Measurements from ENCODE around the gene GRM4. TPM values are rescaled to one million over a fixed set of nuclear protein-coding genes. Genes with fewer than 3 reads are reported as not detected.

GRM4 gene
- total and polyA plus RNA-seq, 10 donors: 0.02 to 0.26 (median 0.09) TPM; not detected in 3

DNA sequence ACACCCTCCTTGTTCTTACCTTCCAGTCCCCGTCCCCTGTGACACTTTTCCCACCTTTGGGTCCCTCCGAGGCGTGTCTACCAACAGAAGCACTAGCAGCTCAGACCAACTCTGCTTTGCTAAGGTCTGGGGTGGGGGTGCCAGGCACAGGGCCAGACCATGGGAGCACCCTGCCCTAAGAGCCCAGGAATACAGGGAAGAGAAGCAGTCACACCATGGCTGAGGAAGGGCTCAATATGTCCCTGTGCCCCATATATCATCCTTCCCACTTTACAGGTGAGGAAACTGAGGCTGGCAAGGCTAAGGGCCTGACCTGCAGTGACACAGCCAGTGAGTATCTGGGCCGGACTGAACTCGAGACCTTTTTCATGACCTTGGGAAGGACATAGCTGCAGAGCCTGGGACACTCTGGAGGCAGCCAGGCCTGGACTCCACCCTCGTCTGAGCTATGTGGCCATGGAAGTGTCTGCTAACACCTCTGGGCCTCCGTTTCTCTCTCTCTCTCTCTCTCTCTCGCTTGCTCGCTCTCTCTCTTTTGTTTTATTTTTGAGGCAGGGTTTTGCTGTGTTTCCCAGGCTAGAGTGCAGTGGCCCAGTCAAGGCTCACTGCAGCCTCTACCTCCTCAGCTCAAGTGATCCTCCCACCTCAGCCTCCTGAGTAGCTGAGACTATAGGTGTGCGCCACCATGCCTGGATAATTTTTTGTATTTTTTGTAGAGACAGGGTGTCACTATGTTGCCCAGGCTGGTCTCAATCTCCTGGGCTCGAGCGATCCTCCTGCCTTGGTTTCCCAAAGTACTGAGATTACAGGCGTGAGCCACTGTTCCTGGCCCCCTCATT is 156.7 kb downstream of the GRM4 start:
- Histone ChIP-seq H3K4me3 (no peak overlapping the region), H3K9me3 (no peaks in the 10 kb centered on the region), H3K27me3 (replicated peaks in 1 of 7) (peaks cover 0 to 14% (median 0%) of the 10 kb centered on the region in 7 donors), H3K27ac (no peak overlapping the region), H3K36me3 (no peaks in the 10 kb centered on the region), H3K4me1 (no peaks in the 10 kb centered on the region)
- WGBS, 5 donors: 79 to 85% (median 84%) methylated on average over 13 of the region's 13 CpGs
- TF ChIP-seq POLR2AphosphoS5 (IDR thresholded peaks at IDR 0.05): no peak
- TF ChIP-seq POLR2A (IDR thresholded peaks at IDR 0.05): no peak
- TF ChIP-seq, protein P1, sequence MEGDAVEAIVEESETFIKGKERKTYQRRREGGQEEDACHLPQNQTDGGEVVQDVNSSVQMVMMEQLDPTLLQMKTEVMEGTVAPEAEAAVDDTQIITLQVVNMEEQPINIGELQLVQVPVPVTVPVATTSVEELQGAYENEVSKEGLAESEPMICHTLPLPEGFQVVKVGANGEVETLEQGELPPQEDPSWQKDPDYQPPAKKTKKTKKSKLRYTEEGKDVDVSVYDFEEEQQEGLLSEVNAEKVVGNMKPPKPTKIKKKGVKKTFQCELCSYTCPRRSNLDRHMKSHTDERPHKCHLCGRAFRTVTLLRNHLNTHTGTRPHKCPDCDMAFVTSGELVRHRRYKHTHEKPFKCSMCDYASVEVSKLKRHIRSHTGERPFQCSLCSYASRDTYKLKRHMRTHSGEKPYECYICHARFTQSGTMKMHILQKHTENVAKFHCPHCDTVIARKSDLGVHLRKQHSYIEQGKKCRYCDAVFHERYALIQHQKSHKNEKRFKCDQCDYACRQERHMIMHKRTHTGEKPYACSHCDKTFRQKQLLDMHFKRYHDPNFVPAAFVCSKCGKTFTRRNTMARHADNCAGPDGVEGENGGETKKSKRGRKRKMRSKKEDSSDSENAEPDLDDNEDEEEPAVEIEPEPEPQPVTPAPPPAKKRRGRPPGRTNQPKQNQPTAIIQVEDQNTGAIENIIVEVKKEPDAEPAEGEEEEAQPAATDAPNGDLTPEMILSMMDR (IDR thresholded peaks at IDR 0.05 in 8 of 11, conservative IDR thresholded peaks at IDR 0.05 in 3 of 11): no peak
- peak; percentile 13 for DNase-seq
- intact Hi-C loops (cut with DNase I; ENCODE audit: low total_unique reads): no loop called here

DNA sequence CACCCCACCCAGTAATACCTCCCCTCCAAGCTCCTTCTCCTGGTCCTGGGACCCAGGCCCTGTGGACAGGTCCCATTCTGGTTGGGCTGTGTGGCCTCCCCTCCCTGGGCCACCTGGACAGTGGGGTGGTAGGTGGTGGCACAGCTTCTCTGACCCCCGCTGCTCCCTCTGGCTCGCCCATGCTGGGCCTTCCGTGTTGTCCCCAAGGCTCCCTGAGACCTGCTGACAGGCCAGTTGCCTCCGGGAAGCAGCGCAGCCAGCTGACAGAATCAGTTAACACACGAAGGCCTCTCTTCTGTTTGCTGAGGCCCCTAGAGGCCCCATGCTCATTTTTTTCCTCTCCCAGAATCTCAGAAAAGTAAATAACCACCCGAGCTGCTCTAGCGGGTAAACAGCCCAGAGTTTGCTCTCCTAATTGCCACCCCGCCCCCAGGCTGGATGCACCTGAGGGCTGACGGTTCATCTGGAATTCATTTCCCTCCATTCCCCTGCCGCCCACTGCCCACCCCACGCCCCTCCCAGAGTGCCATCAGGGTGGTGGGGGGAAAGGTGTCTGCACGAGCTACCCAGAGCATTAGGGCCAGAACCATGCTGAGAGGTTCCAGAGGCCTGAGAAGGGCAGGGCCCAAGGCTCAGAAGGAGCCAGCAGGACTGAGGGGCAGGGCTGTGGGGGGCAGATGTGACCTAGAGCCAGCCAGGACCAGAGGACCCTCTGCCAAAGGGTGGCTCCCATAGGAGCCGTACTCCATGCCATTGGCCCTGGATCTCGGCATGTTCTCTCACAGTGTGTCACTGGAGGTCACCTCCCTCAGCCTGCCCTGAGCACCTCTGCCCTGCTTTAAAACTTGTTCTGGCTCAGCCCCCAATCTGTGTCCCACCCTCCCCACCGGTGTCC is 157.5 kb downstream of the GRM4 start:
- Histone ChIP-seq H3K4me1 (peaks cover 0 to 2% (median under 1%) of the 10 kb centered on the region in 6 donors), H3K9me3 (no peaks in the 10 kb centered on the region), H3K36me3 (no peaks in the 10 kb centered on the region), H3K27me3 (replicated peaks in 1 of 7) (peaks cover 0 to 9% (median 0%) of the 10 kb centered on the region in 7 donors), H3K27ac (no peak overlapping the region), H3K4me3 (no peak overlapping the region)
- WGBS, 5 donors: 80 to 90% (median 82%) methylated on average over 14 to 16 of the region's 16 CpGs
- intact Hi-C loops (cut with DNase I; ENCODE audit: low total_unique reads): no loop called here
- TF ChIP-seq, protein P1 (IDR thresholded peaks at IDR 0.05 in 8 of 11, conservative IDR thresholded peaks at IDR 0.05 in 3 of 11): no peak
- TF ChIP-seq POLR2A (IDR thresholded peaks at IDR 0.05) (no peak), POLR2AphosphoS5 (IDR thresholded peaks at IDR 0.05) (no peak)
- DNase-seq: peak; percentile 45

DNA sequence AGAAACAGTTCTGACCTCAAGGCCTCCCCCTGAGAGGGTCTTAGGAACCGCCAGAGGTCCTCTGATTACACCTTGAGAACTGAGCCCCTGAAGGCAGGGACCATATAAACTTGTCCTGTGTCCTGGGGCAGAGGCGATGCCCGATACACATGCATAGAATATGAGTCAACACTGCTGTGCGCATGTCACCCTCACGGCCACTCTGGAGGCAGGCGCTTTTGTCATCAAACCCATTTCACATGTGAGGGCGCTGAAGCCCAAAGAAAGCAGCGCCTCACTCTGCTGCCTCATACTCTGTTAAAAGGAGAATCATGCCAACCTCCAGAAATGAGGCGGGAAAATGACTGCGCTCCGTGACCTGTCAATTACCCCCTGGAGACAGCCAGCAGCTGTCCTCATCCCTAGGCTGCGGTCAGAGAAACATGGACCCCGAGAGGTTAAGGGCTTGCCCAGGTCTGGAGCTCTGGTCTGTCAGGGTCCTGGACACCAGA is 158.3 kb downstream of the GRM4 start:
- TF ChIP-seq, protein P1 (IDR thresholded peaks at IDR 0.05 in 8 of 11, conservative IDR thresholded peaks at IDR 0.05 in 3 of 11): no peak
- H3K9me3 ChIP-seq: no peaks in the 10 kb centered on the region
- H3K27ac ChIP-seq: no peak overlapping the region
- no peak overlapping the region for H3K4me3 ChIP-seq
- peak; percentile 39 for DNase-seq
- H3K27me3 ChIP-seq (replicated peaks in 1 of 7): peaks cover 0 to under 1% (median 0%) of the 10 kb centered on the region in 7 donors
- H3K36me3 ChIP-seq: no peaks in the 10 kb centered on the region
- WGBS, 5 donors: 85 to 98% (median 90%) methylated on average over 10 to 13 of the region's 13 CpGs
- intact Hi-C loops (cut with DNase I; ENCODE audit: low total_unique reads): no loop called here
- H3K4me1 ChIP-seq: peaks cover 0 to 9% (median 3%) of the 10 kb centered on the region in 6 donors
